Stimulated activated CD4-positive, alpha-beta T cell treated with anti-CD3 and anti-CD28 coated beads, Interleukin-12 subunit alpha, Interleukin-12 subunit beta, amount 100 ng/mL, for 24 hours (primary cell): ENCODE results near the gene SPA17.
A peak's percentile ranks its signal among the peaks of the same experiment; 100 is the strongest.

ENCODE experiments used
- DNase-seq, 2 experiments: peaks; one replicate each; pipeline ENCODE4 v3.0.0-alpha.2; 2020; ENCODE audit warnings: low read depth in 2 of 2

SPA17 gene

DNA sequence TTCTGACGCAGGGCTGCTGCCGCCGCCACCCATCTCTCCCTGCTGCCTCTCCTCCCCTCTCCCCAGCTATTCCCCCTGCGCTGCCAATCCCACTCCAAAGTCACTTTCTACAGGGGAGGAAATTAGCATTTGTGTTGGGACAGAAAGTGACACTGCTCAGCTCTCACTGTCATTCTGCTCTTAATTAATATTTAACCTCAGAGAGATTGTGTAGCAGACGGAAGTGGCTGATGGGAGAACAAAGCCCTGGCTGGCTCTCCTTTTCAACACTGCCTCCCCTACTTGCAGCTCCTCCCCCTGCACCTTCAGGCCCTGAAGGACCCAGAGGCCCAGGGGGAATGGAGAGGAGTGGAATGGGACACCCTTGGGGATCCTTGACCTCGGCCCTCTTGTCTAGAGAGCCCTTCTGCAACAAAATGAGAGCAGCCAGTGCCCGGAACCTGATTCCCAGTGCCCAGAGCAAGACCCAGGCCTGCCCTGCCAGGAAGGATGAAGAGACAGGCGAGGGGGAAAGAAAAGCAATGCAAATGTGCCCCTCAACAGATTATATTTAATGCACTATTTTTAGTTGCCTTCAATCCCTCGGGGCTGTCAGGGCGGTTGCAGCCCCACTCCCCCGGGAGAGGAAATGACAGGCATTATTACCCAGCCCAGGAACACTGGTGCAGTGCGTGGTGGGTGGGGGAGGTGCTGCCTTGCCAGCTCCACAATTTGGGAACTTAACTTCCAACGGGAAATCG is 51.4 kb downstream of the SPA17 start:
- no peak for DNase-seq

DNA sequence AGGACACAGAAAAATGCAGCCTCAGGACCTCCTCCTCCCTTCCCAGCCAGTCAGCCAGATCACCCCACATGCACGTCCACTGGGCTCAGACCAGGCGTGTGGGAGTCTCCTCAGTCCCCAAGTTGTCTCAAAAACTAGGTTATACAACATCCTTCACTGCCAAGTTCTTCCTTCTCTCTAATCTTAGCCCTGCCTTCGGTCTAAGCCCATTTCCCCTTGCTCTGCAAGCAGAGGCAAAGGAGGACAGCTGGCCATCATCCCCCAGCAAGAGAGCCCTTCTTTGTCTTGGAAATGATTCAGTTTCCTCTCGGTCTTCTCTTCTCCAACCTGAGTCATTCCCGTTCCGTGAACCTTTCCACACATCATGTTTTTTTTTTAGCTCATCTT is 52.0 kb downstream of the SPA17 start:
- no peak for DNase-seq

GRCh38 chr11:124727474-124727873 is 53.8 kb downstream of the SPA17 start:
- no peak for DNase-seq

DNA sequence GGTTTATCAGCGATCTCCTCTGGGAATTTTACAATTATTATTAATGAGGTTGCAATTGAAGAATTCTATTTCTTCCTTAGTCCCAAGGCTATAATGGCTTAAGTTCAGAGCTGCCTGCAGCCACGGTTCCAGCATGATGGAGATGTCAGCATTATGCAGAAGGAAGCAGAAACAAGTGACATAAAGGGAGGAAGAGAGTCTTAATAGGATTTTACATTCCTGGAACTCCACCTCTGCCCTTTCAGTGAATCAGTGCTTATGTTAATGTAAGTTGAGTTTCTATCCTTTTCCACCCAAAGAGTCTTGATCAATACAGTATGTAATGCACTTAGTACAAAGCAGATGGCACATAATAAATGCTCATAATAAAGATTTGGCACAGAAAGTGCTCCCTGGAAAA is 54.4 kb downstream of the SPA17 start:
- DNase-seq = no peak

DNA sequence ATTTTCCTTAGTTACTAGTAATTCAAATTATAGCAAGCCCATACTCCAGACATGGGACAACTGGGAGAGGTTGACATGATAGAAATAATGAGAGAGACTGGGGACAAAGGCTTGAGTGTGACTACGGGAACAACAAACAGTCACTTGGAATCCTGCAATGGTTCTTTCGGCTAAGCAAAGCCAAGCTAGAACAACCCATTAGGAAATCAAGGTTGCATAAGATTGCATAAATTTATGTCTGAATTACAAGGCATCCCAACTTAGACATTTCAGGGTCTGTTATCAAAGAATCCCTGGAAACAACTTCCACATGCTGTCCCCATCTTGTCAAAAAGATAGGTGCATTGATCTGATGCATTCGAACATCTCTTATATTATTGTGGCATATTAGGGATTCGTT is 55.9 kb downstream of the SPA17 start:
- DNase-seq = no peak

GRCh38 chr11:124732230-124732629 is 58.5 kb downstream of the SPA17 start:
- DNase-seq = no peak

DNA sequence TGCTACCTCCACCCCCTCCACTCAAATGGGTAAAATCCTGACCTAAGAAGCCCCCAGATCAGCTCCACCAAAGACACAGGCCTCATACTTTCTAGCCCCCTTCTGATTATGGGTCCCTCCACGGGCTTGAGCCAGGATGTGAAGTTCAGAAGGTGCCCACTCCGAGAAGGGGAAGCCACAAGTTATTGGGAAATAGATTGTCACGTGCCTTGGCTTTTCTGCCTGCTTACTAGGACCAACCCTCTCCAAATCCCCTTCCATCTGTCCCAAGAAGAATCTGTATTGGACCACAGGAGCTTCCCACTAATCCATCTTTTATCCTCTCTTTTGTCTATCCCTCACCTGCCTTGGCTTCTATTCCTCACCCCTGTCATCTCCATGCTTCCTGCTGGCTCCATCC is 63.0 kb downstream of the SPA17 start:
- no peak for DNase-seq

- DNase-seq = no peak
These were observed 64.1 kb downstream of the SPA17 start for GRCh38 chr11:124737638-124738305.

DNA sequence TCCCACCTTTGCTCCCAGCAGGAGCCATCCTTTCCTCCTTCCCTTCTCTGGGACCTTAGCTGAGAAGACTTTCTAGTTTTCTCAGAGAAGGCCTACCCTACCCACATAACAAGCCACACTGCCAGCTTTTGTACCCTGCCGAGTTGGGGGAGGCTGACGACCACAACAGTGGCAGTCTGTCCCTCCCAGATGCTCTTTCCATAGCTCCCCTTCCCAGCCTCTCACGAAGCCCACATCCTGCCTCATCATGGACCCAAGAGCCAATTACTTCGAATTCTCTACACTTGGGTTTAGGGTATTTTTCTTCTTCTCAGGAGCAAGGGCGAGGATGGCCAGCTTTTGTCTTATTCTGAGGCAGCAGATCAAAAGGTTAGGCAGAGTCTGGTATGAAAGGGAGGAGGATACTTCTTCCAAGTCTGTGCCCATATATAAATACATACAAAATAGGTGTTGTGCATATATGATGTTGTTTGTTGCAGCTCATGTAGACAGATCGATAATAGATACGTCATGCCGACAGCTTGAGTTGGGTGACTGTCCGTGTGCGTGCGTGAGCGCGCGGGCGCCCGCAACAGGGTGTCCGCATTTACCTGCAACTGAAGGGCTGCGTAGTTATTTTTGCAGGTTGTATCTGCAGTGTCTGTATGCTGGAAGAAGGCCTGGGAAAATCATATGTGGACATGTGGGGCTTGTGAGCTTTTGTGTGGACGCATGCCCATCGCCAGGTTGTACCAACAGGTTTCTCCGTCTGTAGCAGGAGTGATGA is 65.2 kb downstream of the SPA17 start:
- DNase-seq = no peak

- DNase-seq = peak; percentile 67 to 83
These were observed 66.0 kb downstream of the SPA17 start, which contains the start of gene NRGN for GRCh38 chr11:124739479-124740276. TSS of gene NRGN (plus strand) at chr11:124739942. CDS start at chr11:124740085, 143 bp downstream.

- DNase-seq = peak in 1 of 2 experiments; percentile 61
These were observed 66.7 kb downstream of the SPA17 start for GRCh38 chr11:124740277-124740882.

DNA sequence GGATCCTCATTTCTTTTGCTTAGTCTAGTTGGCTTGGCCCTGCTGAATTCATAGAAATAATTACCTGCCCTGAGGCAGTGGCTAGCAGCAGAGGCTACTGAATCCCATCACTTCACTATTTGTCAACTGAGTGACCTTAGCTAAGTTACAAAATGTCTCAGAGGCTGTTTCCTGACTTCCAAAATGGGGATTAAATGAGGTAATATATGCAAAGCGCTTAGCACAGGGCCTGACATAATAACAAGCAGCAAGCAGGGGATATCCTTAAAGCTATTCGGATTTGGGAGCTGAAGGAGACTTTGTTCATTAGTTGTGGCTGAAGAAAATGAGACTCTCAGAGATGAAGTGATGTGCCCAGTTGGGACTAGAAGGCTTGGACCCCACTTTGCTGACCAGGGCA is 68.9 kb downstream of the SPA17 start:
- DNase-seq = no peak

DNA sequence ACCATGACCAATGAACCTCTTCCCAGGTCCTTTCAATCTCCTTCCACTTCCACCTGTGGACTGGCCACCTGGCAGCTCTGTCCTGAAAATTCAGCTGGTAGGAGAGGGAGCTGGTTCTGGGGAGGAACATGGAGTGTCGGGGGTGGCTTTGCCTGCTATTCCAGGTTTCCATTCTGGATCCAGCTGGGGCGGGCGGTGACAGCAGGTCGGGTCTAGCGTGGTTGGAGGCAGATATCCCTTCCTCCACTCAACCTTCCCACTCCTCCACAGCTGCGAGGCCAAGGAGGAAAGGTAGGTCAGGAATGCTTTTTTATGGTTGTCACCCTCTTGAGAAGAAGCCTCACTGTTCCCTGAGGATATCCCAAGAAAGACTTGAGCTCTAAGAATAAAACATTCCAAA is 69.3 kb downstream of the SPA17 start:
- DNase-seq = no peak

DNA sequence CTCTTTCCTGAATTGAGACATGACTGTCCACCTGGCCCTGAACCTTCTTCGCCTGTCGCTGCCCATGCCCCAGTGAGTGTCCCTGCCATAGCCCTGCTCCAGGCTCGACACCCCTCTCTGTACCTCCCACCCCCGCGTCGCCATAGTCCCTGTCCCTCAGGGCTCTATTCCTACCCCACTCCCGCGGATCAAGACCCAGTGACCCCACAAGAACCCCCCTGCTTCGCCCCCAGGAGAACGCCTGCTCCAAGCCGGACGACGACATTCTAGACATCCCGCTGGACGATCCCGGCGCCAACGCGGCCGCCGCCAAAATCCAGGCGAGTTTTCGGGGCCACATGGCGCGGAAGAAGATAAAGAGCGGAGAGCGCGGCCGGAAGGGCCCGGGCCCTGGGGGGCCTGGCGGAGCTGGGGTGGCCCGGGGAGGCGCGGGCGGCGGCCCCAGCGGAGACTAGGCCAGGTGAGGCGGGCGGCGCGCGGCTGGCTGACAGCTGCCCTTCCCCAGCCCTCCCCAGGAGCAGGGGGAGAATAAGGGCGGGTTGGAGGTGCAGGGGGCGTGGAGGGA is 71.6 kb downstream of the SPA17 start:
- DNase-seq = no peak

- peak in 1 of 2 experiments; percentile 41 for DNase-seq
These were observed 72.3 kb downstream of the SPA17 start for GRCh38 chr11:124745835-124746620.

DNA sequence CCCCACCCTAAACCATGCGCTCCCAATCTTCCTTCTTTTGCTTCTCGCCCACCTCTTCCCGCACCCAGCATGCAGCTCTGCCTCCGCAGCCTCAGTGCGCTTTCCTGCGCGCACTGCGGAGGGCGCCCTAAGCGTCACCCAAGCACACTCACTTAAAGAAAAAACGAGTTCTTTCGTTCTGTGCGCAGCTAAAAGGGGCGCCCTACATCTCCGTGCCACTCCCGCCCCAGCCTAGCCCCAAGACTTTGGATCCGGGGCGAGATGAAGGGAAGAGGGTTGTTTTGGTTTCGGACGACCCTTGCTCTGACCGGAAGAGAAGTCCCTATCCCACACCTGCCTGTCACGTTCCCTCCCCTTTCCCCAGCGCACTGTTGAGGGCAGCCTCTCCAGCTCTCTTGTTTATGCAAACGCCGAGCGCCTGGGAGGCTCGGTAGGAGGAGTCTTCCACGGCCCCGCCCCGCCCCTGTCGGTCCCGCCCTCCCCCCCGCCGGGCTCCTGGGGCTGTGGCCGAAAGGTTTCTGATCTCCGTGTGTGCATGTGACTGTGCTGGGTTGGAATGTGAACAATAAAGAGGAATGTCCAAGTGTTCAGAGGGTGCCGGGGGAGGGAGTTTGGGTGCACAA is 73.0 kb downstream of the SPA17 start:
- DNase-seq = peak in 1 of 2 experiments; percentile 76
